GM19397 (cell line): Measurements from ENCODE around the gene FOSB.
"Not testable (repeated sequence)": the region's sequence is repeated elsewhere in the genome, so short reads cannot be mapped to it uniquely, and the experiment has no call there.

Experiments used
- ATAC-seq: cut with Tn5 transposase; IDR thresholded peaks from one replicate; pipeline ENCODE4 v1.9.1; 2021; ENCODE audit warnings: mild to moderate bottlenecking, moderate library complexity; ENCODE audit not compliant: unreplicated experiment

The FOSB gene

DNA sequence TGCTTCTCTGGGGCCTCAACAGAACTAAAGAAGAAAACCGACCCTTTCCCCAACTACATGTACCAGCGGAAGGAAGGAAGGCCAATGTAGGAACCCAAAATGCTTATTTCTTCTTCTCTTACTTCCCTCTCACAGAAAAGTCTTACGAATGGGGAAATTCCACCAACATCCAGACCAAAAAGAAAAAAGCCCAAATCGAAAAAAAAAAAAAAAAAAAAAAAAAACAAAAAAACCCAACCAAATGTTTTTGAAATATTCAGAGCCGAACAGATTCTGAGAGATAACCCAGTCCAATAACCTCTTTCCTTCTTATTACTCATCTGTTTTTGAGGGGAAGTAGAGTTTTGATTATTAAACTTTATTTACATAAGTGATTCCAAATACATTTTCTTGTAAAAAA lies 34.3 kb downstream of the FOSB start:
- no peak for ATAC-seq

DNA sequence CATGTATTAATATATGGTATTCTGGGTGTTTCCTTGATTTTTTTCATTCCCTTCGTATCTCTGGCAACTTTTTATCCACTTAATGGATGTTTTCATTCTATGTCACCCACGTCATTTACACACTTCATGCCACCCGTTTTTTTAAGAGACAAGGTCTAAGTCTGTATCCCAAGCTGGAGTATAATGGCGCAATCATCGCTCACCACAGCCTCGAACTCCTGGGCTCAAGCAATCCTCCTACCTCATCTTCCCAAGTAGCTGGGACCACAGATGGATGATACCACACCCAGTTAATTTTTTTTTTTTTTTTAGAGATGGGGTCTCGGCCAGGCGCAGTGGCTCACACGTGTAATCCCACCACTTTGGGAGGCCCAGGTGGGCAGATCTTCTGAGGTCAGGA lies 36.1 kb downstream of the FOSB start:
- no peak for ATAC-seq

- ATAC-seq: no peak
These were observed 37.6 kb downstream of the FOSB start for GRCh38 chr19:45505151-45505995.

DNA sequence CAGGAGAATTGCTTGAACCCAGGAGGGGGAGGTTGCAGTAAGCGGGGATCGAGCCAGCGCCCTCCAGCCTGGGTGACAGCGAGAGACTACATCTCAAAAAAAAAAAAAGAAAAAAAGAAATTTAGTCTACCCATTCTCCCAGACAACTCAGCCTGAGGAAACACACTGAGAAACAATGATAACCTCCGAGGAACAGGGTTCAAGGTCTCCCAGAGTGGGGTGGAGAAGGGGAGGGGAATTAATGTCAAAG lies 38.1 kb downstream of the FOSB start:
- no peak for ATAC-seq

DNA sequence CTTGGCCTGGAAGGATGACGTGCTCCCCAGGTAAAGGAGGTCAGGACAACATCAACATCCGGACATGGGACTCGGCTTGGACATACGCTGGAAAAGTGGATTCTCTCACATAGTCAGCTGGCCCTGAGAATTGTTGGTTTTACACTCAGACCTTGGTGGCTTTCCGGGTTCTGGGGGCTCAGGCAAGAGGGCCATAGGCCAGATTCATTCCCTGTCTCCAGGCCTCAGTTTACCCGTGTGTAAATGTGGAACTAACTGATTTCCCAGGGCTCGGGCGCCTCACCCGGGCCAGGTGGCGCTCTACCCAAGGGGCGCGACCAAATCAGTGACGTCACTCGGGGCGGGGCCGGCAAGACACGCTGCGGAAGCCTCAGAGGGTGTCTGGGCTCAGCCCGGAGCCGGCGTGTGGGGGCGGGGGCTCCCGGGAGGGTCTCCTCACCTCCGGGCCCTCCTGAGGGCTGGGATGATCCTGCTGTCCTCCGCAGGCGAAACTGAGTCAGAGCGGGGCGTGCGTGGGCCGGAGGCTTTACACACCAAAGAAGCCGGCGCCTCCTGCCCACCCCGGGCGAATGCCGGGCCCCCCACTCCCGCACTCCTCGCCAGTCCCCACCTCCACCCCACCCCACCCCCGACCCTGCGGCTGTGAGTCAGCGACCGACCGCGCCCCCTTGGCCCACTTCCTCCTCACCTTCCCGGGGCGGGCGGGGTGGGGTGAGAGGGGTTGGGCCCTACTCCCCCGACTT lies 38.6 kb downstream of the FOSB start:
- peak; percentile 57 for ATAC-seq

- ATAC-seq: peak; percentile 39
These were observed 39.4 kb downstream of the FOSB start, which contains the start of gene VASP for GRCh38 chr19:45506989-45507871. VASP (plus strand) TSS chr19:45507479; CDS start chr19:45507772, 293 bp downstream.

GRCh38 chr19:45507872-45508416 lies 40.1 kb downstream of the FOSB start:
- ATAC-seq: no peak

DNA sequence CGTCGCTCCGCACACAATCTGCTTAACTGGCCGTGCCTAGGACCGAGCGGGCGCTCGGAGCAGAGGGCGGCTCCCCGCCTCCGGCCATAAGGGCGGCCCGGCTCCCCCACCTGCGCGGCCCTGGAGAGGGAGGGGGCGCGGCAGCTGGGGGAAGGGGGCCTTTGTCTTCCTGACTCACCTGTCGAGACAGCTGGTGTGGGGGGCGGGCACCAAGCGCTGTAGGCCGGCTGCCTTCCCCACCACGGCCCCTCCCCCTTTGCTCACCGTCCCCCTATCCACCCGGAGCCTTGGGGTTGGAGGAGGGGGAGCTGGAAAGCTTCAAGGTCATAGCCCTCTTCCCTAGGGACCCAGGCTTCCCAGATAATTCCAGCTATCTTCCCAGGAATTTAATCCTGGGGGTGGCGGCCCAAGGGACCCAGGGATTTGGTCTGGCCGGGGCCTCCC lies 40.6 kb downstream of the FOSB start:
- ATAC-seq: no peak

DNA sequence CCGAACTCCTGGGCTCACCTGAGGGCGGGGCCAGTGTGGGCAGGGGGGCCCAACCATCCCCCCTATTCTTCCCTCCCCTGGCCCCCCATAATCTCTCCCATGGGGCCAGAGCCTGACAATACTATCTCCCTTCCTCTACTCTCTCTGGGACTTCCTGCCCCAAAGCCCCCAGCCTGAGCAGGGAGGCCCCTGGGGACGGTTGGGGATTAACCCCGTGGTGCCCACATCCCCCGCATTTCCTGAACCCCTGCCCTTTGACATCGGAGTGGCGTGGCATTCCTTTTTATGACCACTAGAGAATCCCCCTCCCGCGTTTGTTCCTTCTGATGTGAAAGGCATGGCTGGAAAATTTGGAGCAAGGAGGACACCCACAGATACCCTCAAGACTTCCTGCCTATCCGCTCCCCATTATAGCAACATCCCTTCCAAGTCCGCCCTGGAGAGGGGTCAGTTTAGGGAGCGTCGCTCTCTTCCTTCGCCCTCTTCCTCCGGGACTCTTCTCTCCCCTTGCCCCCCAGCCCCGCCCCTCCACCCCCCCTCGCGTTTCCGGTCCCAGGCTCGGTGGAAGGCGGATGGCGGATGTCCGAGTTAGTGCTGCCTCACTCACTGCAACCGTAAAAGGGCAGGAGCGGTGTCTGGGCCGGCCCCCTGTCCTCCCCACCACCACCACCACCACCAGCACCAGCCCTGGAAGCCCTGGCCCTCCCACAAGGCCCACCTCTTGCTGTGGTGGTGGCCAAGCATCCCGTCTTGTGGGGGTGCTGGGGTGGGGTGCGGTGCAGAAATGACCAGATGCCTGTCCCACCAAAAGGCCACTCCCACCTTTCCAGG lies 41.3 kb downstream of the FOSB start:
- ATAC-seq: no peak

GRCh38 chr19:45509692-45510015 lies 41.9 kb downstream of the FOSB start:
- no peak for ATAC-seq

DNA sequence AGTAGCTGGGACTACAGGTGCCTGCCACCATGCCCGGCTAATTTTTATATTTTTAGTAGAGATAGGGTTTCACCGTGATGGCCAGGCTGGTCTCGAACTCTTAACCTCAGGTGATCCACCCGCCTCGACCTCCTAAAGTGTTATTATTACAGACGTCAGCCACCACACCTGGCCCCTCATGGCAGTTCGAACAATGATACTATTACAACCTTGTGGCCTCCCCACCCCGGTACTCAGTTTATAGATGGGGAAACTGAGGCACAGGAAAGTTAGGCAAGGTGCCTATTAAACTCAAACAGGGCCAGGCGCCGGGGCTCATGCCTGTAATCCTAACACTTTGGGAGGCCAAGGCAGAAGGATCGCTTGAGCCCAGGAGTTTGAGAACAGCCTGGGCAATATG lies 42.6 kb downstream of the FOSB start:
- ATAC-seq: not testable (repeated sequence)

- no peak for ATAC-seq
These were observed 43.3 kb downstream of the FOSB start for GRCh38 chr19:45511074-45511473.

GRCh38 chr19:45512881-45513483 lies 45.2 kb downstream of the FOSB start:
- ATAC-seq: no peak

DNA sequence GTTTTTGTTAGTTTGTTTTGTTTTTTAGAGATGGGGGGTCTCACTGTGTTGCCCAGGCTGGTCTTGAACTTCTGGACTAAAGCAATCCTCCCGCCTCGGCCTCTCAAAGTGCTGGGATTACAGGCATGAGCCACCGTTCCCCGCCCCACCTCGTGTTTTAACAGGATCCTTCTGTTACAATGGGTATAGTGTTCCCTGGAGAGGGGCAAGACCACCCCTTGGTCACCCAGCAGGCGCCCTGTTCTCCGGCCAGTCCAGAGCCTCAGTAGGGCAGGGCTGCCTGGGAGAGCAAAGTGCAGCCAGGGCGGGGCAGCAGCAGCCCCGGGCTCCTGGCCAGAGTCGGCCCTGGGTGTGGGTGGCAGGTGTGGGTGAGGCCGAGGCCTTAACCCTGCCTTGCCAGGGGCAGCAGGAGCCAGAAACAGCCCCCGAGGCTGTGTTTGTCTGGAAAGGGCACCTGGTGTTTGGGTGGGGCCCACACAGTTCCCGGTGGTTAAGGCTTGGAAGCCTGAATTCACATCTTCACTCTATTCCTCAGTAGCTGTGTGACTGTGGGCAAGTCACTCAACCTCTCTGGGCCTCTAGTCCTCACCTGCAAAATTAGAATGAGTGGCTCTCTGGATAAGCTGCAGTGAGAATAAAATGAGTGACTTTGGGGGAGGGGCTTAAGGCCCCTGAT lies 46.7 kb downstream of the FOSB start:
- ATAC-seq: no peak

- ATAC-seq: no peak
These were observed 47.4 kb downstream of the FOSB start for GRCh38 chr19:45515081-45515624.

DNA sequence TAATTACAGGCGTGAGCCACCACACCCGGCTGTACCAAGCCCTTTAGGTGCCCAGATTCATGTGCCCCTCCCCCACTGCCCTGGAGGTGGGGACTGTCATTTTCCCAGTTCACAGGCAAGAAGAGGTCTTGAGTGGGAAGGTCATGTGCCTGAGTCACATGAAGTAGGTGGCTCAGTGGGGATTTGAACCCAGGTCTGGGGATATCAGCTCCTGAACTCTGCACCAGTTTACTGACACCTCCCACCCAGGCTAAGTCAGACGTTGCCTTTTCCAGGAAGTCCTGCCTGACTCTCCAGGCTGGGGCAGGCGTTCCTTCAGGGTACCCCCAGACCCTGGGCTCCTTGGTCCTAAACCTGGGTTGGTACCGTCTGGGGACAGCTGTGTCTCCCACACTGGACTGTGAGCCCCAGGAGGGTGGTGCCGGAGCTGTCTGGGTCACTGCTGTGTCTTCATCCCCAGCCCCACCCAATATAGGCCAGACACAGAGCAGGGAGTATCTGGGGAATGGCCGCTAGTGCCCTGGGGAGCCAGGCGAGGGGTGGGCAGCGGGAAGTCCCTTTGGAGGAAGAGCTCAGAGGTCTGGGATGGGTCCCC lies 48.1 kb downstream of the FOSB start:
- no peak for ATAC-seq

GRCh38 chr19:45517238-45517637 lies 49.4 kb downstream of the FOSB start:
- no peak for ATAC-seq

GRCh38 chr19:45517641-45518468 lies 50.1 kb downstream of the FOSB start:
- no peak for ATAC-seq
